T-helper 2 cell treated with Interferon-gamma antibody and Interleukin-4, amounts not matched to agents 5 μg/mL and 100 μg/mL, for 36 hours (primary cell): ENCODE data around the gene BIK.
A peak's percentile ranks its signal among the peaks of the same experiment; 100 is the strongest.
"Not testable (repeated sequence)": the region's sequence is repeated elsewhere in the genome, so short reads cannot be mapped to it uniquely, and the experiment has no call there.

Experiments
- DNase-seq: peaks from one replicate; pipeline ENCODE4 v3.0.0; 2021; ENCODE audit warnings: low spot score
- H3K27ac Mint-ChIP-seq: one replicate; pipeline ENCODE4 v1.8.0; 2021; ENCODE audit warnings: mild to moderate bottlenecking, mixed read lengths
- H3K27me3 Mint-ChIP-seq: one replicate; pipeline ENCODE4 v1.8.0; 2021; ENCODE audit warnings: low read depth, mixed read lengths
- H3K36me3 Mint-ChIP-seq: one replicate; pipeline ENCODE4 v1.8.0; 2021; ENCODE audit warnings: low read depth, mixed read lengths
- H3K4me1 Mint-ChIP-seq: one replicate; pipeline ENCODE4 v1.8.0; 2021; ENCODE audit warnings: low read depth, mixed read lengths
- H3K4me3 Mint-ChIP-seq: one replicate; pipeline ENCODE4 v1.8.0; 2022; ENCODE audit warnings: mild to moderate bottlenecking, moderate library complexity, mixed read lengths
- H3K9me3 Mint-ChIP-seq: one replicate; pipeline ENCODE4 v1.8.0; 2021; ENCODE audit warnings: mixed read lengths

Gene BIK

DNA sequence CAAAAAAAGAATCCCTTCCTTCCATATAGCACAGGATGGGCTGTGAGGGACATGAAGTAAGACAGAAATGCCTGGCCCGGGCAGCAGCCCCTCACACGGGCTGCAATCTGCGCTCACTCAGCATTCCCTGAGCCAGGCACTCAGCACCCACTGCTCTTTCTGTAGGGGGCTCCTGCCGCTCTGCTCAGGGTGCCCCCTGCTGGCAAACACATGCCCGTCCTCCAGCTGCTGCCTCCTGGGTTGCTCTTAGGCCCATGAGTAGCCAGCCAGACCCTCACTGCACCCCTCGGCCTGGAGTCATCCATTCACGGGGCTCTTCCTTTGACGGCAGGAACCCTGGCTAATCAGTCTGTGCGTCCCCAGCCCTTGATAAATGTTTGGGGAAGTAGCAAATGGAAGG, 25.7 kb downstream of the BIK start:
- H3K27ac Mint-ChIP-seq: no peak overlapping the region
- peaks cover 22% of the 10 kb centered on the region for H3K36me3 Mint-ChIP-seq
- DNase-seq: no peak
- no peaks in the 10 kb centered on the region for H3K4me1 Mint-ChIP-seq
- H3K27me3 Mint-ChIP-seq: no peaks in the 10 kb centered on the region
- no peak overlapping the region for H3K4me3 Mint-ChIP-seq
- no peaks in the 10 kb centered on the region for H3K9me3 Mint-ChIP-seq

DNA sequence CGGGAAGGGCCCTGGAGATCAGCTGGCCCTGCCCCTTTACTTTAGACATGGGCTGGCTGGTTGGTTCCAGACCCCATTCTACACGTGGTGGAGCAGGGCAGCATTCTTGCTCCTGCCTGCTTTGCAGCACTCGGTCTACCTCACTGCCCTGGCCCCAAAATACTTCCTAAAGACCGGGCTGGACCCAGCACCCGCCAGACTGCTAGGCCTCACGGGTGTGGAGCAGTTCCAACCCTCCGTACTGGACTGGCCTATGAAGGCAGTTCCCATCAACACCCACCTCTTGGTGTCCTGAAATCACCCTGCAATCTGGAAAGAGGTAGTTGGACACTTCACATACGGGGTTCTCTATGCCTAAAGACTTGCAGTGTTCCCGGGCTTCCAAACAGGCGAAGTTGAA, 26.3 kb downstream of the BIK start:
- Mint-ChIP-seq H3K9me3 (no peaks in the 10 kb centered on the region), H3K4me1 (no peaks in the 10 kb centered on the region), H3K27ac (no peak overlapping the region), H3K27me3 (no peaks in the 10 kb centered on the region), H3K4me3 (no peak overlapping the region), H3K36me3 (peaks cover 22% of the 10 kb centered on the region)
- DNase-seq: no peak

DNA sequence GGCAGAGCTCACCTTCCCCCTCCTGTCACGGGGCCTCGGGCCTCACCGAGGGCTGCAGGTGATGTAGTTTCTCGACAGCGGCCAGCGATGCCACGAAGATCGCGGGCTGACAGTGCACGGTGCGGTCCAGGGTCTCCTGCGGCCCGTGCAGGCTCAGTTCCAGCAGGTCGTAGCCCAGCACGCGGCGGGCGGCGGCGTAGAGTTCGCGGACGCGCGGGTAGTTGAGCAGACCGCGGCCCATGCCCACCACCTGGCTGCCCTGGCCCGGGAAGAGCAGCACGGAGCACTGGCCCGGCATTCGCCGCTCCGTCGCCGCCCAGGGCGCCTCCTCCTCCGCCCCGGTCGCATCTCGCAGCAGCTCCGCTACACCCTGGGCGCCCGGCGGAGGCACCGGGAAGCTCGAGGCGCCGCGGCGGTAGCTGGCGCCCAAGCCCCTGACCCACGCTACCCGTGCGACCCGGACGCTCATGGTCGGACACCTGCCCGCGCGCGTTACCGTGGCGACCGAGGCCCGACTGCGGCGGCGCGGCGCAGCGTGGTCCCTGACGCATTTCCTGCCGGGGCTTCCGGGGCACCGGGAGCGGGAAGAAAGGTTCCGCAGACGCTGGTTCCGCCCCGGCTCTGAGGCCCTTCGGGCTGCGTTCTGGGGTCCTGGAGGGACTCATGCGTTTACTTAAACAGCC, 32.5 kb downstream of the BIK start, which contains the start of gene MCAT:
Gene MCAT, minus strand, starts transcription at position 519 of the 683 bp plus-strand sequence. Its CDS starts 50 bp downstream, at position 469.
- H3K9me3 Mint-ChIP-seq: no peaks in the 10 kb centered on the region
- H3K27ac Mint-ChIP-seq: peak within 1 kb of the TSS; percentile 93
- peak; percentile 91 for DNase-seq

DNA sequence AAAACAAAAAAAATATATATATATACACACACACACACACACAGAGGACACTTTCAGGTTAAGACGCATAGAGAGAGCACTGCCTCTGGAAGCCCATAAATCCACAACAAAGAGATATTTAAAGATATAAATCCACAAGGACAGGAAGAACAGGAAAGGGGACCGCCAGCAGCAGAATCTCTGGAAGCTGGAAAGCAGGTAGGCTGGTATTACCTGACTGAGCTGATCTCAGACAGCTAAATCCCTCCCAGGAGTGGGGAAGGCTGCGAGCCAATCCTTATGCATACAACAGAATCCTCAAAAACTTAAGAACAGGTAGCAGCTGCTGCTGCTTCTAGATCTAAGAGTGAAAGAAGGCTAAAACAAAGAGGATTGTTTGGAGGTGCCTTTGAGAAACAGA, 34.4 kb downstream of the BIK start:
- H3K4me3 Mint-ChIP-seq: no peak overlapping the region
- DNase-seq: no peak
- no peaks in the 10 kb centered on the region for H3K27me3 Mint-ChIP-seq
- H3K9me3 Mint-ChIP-seq: no peaks in the 10 kb centered on the region
- H3K27ac Mint-ChIP-seq: no peak overlapping the region
- H3K36me3 Mint-ChIP-seq: peaks cover 6% of the 10 kb centered on the region
- peaks cover 21% of the 10 kb centered on the region for H3K4me1 Mint-ChIP-seq

More for the DNA sequence above, 32.5 kb downstream of the BIK start, which contains the start of gene MCAT:
- H3K27me3 Mint-ChIP-seq: no peaks in the 10 kb centered on the region
- H3K4me1 Mint-ChIP-seq: peaks cover 14% of the 10 kb centered on the region
- peaks cover 14% of the 10 kb centered on the region for H3K36me3 Mint-ChIP-seq
- peak within 1 kb of the TSS; percentile 87 for H3K4me3 Mint-ChIP-seq

DNA sequence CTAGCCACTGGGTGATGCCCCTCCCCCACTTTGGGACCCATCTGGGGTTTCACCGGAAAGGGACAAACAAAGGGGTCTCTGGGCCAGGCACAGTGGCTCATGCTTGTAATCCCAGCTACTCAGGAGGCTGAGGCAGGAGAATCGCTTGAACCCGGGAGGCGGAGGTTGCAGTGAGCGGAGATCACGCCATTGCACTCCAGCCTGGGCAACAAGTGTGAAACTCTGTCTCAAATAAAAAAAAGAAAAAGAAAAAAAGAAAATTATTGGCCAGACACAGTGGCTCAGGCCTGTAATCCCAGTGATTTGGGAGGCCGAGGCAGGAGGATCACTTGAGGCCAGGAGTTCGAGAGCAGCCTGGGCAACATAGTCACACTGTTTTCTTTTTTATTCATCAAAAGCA, 34.8 kb downstream of the BIK start:
- H3K4me1 Mint-ChIP-seq: peaks cover 21% of the 10 kb centered on the region
- not testable (repeated sequence) for H3K9me3 Mint-ChIP-seq, H3K36me3 Mint-ChIP-seq, DNase-seq, H3K4me3 Mint-ChIP-seq, H3K27ac Mint-ChIP-seq, H3K27me3 Mint-ChIP-seq

GRCh38 chr22:43146332-43146731, 35.8 kb downstream of the BIK start:
- not testable (repeated sequence) for H3K9me3 Mint-ChIP-seq, H3K4me3 Mint-ChIP-seq
- H3K4me1 Mint-ChIP-seq: peaks cover 25% of the 10 kb centered on the region

DNA sequence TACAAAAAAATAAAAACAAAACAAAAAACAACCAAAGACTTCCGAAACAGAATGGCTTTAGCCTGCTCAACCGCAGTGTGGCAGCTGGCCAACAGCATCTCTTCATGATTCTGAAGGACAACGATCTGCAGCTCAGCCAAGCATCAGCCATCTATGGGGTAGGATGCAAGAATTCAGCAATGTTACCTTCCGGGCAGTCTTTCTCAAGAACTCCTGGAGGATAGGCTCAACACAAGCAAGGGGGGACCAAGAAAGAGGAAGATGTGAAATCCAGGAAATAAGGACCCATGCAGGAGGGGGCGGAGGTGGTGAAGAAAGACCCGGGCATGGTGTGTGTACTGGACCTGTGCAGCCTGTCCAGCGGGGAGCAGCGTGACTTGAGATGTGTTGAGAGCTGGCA, 37.3 kb downstream of the BIK start:
- no peaks in the 10 kb centered on the region for H3K27me3 Mint-ChIP-seq
- no peaks in the 10 kb centered on the region for H3K9me3 Mint-ChIP-seq
- no peak for DNase-seq
- H3K4me3 Mint-ChIP-seq: peak overlapping the region; percentile 75
- H3K36me3 Mint-ChIP-seq: no peaks in the 10 kb centered on the region
- peaks cover 25% of the 10 kb centered on the region for H3K4me1 Mint-ChIP-seq
- peak overlapping the region; percentile 60 for H3K27ac Mint-ChIP-seq

More at GRCh38 chr22:43146332-43146731, 35.8 kb downstream of the BIK start:
- DNase-seq, H3K36me3 Mint-ChIP-seq, H3K27me3 Mint-ChIP-seq, H3K27ac Mint-ChIP-seq: not testable (repeated sequence)

DNA sequence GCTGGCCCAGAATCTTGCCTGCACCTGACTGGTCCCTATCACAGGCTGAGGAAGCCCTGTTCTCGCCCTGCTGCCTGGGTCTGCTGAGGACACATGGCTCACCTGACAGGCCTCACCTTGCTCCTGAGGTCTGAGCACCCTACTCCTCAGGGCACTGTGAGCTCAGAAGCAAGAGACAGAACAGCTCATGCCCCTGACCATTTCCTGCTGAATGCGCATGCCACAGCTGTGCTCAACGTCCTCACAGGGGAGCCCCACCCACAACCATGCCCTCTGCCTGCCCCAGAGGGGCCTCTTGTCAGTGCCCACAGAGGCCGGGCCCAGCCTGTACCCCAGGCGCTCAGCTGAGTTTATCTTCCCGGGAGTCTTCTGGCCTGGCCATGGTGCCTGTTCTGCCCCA, 38.0 kb downstream of the BIK start:
- Mint-ChIP-seq H3K36me3 (no peaks in the 10 kb centered on the region), H3K27ac (peak overlapping the region; percentile 75), H3K27me3 (no peaks in the 10 kb centered on the region), H3K4me3 (peak overlapping the region; percentile 61), H3K4me1 (peaks cover 25% of the 10 kb centered on the region), H3K9me3 (no peaks in the 10 kb centered on the region)
- peak; percentile 9 for DNase-seq

GRCh38 chr22:43150731-43151206, 40.2 kb downstream of the BIK start:
- H3K4me3 Mint-ChIP-seq: peak overlapping the region; percentile 97
- no peaks in the 10 kb centered on the region for H3K9me3 Mint-ChIP-seq
- peak overlapping the region; percentile 93 for H3K27ac Mint-ChIP-seq
- H3K27me3 Mint-ChIP-seq: no peaks in the 10 kb centered on the region
- no peak for DNase-seq
- H3K4me1 Mint-ChIP-seq: peaks cover 22% of the 10 kb centered on the region
- no peaks in the 10 kb centered on the region for H3K36me3 Mint-ChIP-seq

DNA sequence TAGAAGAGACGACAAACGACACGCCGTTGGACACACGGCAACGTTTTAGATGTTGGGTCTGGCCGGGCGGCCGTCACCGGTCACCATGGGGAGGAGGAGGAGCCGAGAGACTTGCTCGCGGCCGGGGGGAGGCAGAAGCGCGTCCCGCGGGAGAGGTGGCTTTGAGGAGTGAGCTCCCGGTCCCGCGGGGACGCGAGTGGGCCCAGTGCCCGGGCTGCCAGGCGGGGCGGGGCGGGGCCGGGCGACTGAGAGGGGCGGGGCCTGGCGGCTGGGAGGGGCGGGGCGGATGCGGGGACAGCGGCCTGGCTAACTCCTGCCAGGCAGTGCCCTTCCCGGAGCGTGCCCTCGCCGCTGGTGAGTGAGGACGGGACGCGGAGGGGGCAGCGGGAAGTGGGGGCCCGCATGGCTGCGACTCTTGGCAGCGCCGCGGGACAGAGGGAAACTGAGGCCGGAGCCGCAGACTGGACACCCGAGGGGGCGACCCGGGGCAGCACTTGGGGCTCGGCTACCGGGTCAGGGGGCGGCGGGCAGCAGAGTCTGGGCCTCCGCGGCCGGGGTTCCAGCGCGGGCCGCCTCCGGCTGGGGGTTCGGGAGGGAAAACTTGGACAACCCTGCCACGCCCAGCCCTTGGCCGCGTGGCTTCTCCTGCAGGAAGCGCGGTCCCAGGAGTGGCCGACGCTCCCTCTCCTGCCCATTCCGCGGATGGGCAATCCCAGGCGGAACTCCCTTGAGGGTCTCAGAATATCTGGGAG, 40.9 kb downstream of the BIK start, which contains the start of gene TSPO:
Gene TSPO, plus strand, starts transcription at position 309 of the 752 bp plus-strand sequence. CDS start 7,680 bp downstream, outside the sequence.
- peaks cover 22% of the 10 kb centered on the region for H3K4me1 Mint-ChIP-seq
- DNase-seq: peak; percentile 53
- no peaks in the 10 kb centered on the region for H3K36me3 Mint-ChIP-seq
- peak within 1 kb of the TSS; percentile 93 for H3K27ac Mint-ChIP-seq
- H3K27me3 Mint-ChIP-seq: no peaks in the 10 kb centered on the region
- H3K9me3 Mint-ChIP-seq: no peaks in the 10 kb centered on the region
- H3K4me3 Mint-ChIP-seq: peak within 1 kb of the TSS; percentile 97

GRCh38 chr22:43152003-43152356, 41.4 kb downstream of the BIK start:
- Mint-ChIP-seq H3K4me3 (peak overlapping the region; percentile 91), H3K4me1 (peaks cover 22% of the 10 kb centered on the region), H3K27me3 (no peaks in the 10 kb centered on the region), H3K36me3 (no peaks in the 10 kb centered on the region), H3K9me3 (no peaks in the 10 kb centered on the region), H3K27ac (peak overlapping the region; percentile 78)
- no peak for DNase-seq

DNA sequence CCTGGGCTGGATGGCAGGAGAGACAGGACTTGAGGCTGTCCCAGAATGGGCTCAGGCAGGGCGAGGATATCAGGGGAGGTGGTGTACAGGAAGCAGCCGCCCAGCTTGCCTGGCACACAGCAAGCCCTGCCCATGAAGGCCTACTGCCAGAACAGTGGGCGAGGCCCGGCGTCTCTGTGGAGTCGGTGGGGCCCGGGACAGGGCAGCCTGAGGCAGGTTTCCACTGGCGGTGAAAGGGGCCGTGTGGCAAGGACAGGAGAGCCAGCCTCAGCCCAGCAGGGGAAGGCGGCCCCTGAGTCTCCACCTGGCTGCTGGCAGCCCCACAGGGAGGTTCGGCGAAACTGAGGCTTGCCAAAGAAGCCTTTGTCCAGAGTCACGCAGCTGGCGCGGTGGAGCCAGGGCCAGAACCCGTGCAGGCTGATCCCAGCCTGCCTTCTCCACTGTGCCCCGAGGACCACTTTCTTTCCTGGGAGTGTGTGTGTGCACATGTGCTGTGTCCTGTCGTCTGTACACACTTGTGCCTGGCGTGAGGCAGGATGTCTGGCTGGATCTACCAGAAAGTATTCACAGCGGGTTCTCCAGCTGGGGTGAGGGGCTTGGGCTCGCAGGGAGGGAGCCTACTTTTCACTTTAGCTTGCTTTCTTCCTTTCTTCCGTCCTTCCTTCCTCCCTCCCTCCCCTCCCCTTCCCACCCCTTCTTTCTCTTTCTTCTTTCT, 42.0 kb downstream of the BIK start:
- no peaks in the 10 kb centered on the region for H3K27me3 Mint-ChIP-seq

GRCh38 chr22:43153899-43154298, 43.3 kb downstream of the BIK start:
- H3K36me3 Mint-ChIP-seq: no peaks in the 10 kb centered on the region
- H3K9me3 Mint-ChIP-seq: no peaks in the 10 kb centered on the region
- no peaks in the 10 kb centered on the region for H3K27me3 Mint-ChIP-seq
- no peak for DNase-seq
- H3K27ac Mint-ChIP-seq: no peak overlapping the region
- peaks cover 8% of the 10 kb centered on the region for H3K4me1 Mint-ChIP-seq
- no peak overlapping the region for H3K4me3 Mint-ChIP-seq

More for the DNA sequence above, 42.0 kb downstream of the BIK start:
- H3K4me1 Mint-ChIP-seq: peaks cover 19% of the 10 kb centered on the region
- H3K27ac Mint-ChIP-seq: peak overlapping the region; percentile 92
- H3K9me3 Mint-ChIP-seq: no peaks in the 10 kb centered on the region
- H3K36me3 Mint-ChIP-seq: no peaks in the 10 kb centered on the region
- peak; percentile 56 for DNase-seq
- H3K4me3 Mint-ChIP-seq: peak overlapping the region; percentile 91
